NCI-H1930 (cell line): ENCODE results near the gene CD163.
"Not testable (repeated sequence)": the region's sequence is repeated elsewhere in the genome, so short reads cannot be mapped to it uniquely, and the experiment has no call there.

Source experiments
- DNase-seq, 2 experiments: peaks; one replicate each; lab custom pipeline; 2025; lab: John Stamatoyannopoulos, UW

Gene CD163

GRCh38 chr12:7450667-7451066 is 52.9 kb downstream of the CD163 start:
- no peak for DNase-seq

GRCh38 chr12:7448099-7448498 is 55.5 kb downstream of the CD163 start:
- DNase-seq: no peak

- DNase-seq: no peak
These were observed 59.0 kb downstream of the CD163 start for GRCh38 chr12:7444537-7444936.

- DNase-seq: no peak
These were observed 59.5 kb downstream of the CD163 start, which contains the start of gene CD163L1 for GRCh38 chr12:7444076-7444475. CD163L1 (minus strand) TSS chr12:7444153; CDS start chr12:7444127, 26 bp downstream.

- no peak for DNase-seq
These were observed 62.4 kb downstream of the CD163 start for GRCh38 chr12:7441216-7441615.

- no peak for DNase-seq
These were observed 63.7 kb downstream of the CD163 start for GRCh38 chr12:7439579-7440505.

GRCh38 chr12:7438291-7438995 is 65.1 kb downstream of the CD163 start:
- DNase-seq: not testable (repeated sequence)

- not testable (repeated sequence) for DNase-seq
These were observed 66.1 kb downstream of the CD163 start for GRCh38 chr12:7437494-7437893.

- no peak for DNase-seq
These were observed 68.9 kb downstream of the CD163 start for GRCh38 chr12:7434670-7435069.

- no peak for DNase-seq
These were observed 70.2 kb downstream of the CD163 start for GRCh38 chr12:7433276-7433822.

GRCh38 chr12:7431993-7432685 is 71.4 kb downstream of the CD163 start:
- DNase-seq: no peak
